GM21515 (cell line): Measurements from ENCODE around the gene KCNJ12.
"Not testable (repeated sequence)": the region's sequence is repeated elsewhere in the genome, so short reads cannot be mapped to it uniquely, and the experiment has no call there.

ENCODE experiments used
- ATAC-seq: cut with Tn5 transposase; IDR thresholded peaks from one replicate; pipeline ENCODE4 v1.9.1; 2021; ENCODE audit not compliant: unreplicated experiment

Gene KCNJ12

GRCh38 chr17:21404956-21405731, 29.0 kb downstream of the KCNJ12 start:
- ATAC-seq: not testable (repeated sequence)

- ATAC-seq: not testable (repeated sequence)
Measured at GRCh38 chr17:21405904-21406400, 29.8 kb downstream of the KCNJ12 start.

- ATAC-seq: not testable (repeated sequence)
Measured at GRCh38 chr17:21406616-21407404, 30.7 kb downstream of the KCNJ12 start.

GRCh38 chr17:21407752-21408151, 31.6 kb downstream of the KCNJ12 start:
- not testable (repeated sequence) for ATAC-seq

- not testable (repeated sequence) for ATAC-seq
Measured at GRCh38 chr17:21408224-21408623, 32.1 kb downstream of the KCNJ12 start.

- not testable (repeated sequence) for ATAC-seq
Measured at GRCh38 chr17:21408766-21409300, 32.7 kb downstream of the KCNJ12 start.

- ATAC-seq: not testable (repeated sequence)
Measured at GRCh38 chr17:21409388-21409787, 33.2 kb downstream of the KCNJ12 start.

GRCh38 chr17:21409971-21410370, 33.8 kb downstream of the KCNJ12 start:
- not testable (repeated sequence) for ATAC-seq

- ATAC-seq: not testable (repeated sequence)
Measured at GRCh38 chr17:21410371-21410770, 34.2 kb downstream of the KCNJ12 start.

GRCh38 chr17:21410906-21411678, 34.9 kb downstream of the KCNJ12 start:
- not testable (repeated sequence) for ATAC-seq

- ATAC-seq: not testable (repeated sequence)
Measured at GRCh38 chr17:21411679-21412205, 35.6 kb downstream of the KCNJ12 start.

- ATAC-seq: not testable (repeated sequence)
Measured at GRCh38 chr17:21412207-21412681, 36.1 kb downstream of the KCNJ12 start.

GRCh38 chr17:21413570-21414279, 37.6 kb downstream of the KCNJ12 start:
- not testable (repeated sequence) for ATAC-seq

GRCh38 chr17:21414616-21415015, 38.5 kb downstream of the KCNJ12 start:
- not testable (repeated sequence) for ATAC-seq

GRCh38 chr17:21415166-21415990, 39.2 kb downstream of the KCNJ12 start:
- ATAC-seq: not testable (repeated sequence)

- ATAC-seq: not testable (repeated sequence)
Measured at GRCh38 chr17:21416471-21416981, 40.4 kb downstream of the KCNJ12 start.

- not testable (repeated sequence) for ATAC-seq
Measured at GRCh38 chr17:21417349-21417748, 41.2 kb downstream of the KCNJ12 start.

- no peak for ATAC-seq
Measured at GRCh38 chr17:21417921-21418320, 41.8 kb downstream of the KCNJ12 start.
